T47D (cell line): ENCODE results near the gene CD19.
"Not testable (repeated sequence)": the region's sequence is repeated elsewhere in the genome, so short reads cannot be mapped to it uniquely, and the experiment has no call there.

Experiments used
- DNase-seq, 2 experiments: peaks; one replicate each; pipeline versions ENCODE4 v3.0.0 to v3.0.0-alpha.2; 2011 to 2012; ENCODE audit warnings: low read depth in 1 of 2, low spot score in 1 of 2
- JUND ChIP-seq: IDR thresholded peaks from 2 replicates; pipeline ENCODE4 v1.6.1; 2012; ENCODE audit warnings: low read depth
- in situ Hi-C: cut with HindIII; loops from 2 replicates; pipeline ENCODE4 v1.10.0; 2016; ENCODE audit warnings: low sequenced_read_pairs, low pct_unique_long_range_greater_than_20kb

CD19 gene

DNA sequence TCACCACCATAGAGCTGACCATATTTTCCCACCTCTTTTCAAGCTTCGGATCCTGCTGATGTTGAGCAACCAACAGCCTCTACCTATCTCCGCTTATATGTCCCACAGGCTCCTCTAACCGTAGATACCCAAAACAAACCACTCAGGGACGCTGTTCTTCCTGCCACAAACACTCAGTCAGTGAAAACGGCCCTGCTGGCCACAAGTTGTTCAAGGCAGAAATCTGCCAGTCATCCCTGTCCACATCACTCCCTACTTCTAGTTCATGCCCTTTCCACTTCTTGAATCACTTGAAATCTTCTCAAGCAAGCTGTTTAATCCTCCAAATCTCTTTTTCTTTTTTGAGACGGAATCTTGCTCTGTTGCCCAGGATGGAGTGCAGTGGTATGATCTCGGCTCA, 14.7 kb upstream of the CD19 start:
- in situ Hi-C loops: no loop called here
- DNase-seq: no peak
- TF ChIP-seq JUND: no peak

DNA sequence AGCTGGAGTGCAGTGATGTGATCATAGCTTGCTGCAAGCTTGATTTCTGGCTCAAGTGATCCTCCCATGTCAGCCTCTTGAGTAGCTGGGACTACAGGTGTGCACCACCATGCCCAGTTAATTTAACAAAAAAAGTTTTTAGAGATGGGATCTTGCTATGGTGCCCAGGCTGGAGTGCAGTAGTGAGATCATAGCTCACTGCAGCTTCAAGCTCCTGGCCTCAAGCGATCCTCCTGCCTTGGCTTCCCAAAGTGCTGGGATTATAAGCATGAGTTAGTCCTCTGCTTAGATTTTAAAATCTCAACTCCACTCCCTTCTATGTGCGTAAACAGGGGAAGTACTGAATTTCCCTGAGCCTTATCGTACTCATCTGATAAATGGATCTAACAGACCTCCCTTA, 13.1 kb upstream of the CD19 start:
- DNase-seq: no peak
- in situ Hi-C loops: no loop called here
- TF ChIP-seq JUND: no peak

DNA sequence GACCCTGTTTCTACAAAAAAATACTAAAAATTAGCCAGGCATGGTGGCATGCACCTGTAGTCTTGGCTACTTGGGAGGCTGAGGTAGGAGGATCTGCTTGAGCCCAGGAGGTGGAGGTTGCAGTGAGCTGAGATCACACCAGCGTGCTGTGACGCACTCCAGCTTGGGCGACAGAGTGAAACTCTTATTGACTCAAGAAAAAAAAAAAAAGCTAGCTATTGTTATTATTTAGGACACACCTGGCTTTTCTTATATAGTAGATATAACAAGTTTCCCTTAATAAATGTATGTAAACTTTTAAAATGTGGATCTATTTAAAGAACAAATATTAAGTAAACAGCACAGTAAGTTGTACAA, 8.6 kb upstream of the CD19 start:
- no peak for TF ChIP-seq JUND
- in situ Hi-C loops: no loop called here
- no peak for DNase-seq

DNA sequence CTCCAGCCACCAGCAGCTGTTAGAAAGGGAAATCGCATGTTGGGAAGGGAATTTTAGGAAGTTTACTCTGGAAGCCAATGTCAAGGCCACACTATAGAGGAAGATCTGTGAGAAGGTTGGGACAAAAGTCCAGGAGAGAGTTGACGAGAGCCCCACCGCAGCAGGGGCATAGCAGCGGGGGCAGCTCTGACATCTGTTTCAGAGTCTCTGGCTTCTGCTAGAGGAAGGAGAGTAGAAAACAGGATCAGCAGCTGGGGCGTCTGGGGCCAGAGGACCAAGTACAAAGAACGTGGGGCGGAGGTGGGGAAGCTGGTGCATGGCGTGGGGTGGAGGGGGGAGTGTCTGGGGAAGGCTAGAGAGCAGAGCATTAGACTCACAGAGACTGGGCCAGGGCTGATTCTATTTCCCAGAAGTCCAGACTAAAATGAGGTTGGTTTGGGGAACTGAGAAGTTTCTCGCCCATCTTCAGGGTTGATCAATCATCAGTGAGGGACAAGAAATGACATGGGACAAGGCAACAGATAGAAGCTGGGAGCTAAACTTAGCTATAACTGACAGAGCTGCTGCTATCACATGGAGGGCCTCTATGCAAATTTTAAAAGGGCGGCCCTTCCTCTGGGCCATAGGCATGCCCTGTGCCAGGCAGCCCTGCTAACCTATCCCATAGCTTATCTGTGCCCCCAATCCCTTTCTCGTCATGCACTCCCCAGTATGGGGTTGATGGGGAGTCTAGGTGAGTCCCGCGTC, 7.9 kb upstream of the CD19 start:
- TF ChIP-seq JUND: no peak
- DNase-seq: peak in 1 of 2 experiments; percentile 20
- in situ Hi-C loops: no loop called here

DNA sequence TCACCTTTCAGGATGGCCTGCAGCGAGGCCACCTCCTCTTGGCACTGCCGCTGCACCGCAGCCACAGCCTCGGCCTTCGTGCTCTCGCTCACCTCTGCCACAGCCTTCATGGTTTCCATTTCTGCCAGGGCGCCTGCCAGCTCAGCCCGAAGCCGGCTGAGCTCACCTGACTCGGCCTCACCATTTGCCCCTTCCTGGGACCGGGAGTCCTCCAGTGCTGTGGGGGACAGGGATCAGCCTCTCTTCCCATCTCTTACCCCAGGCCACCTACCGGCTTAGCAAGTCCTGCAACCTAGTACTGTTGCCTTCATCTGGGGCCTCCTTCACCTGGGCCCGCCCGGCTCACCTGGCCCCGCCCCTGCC, 7.4 kb upstream of the CD19 start:
- DNase-seq: peak in 1 of 2 experiments; percentile 95
- in situ Hi-C loops: no loop called here
- TF ChIP-seq JUND: no peak

GRCh38 chr16:28924762-28925385, 6.9 kb upstream of the CD19 start, which contains the start of gene RABEP2:
Gene RABEP2 (minus strand): TSS chr16:28925238. CDS start chr16:28925163, 75 bp downstream.
- TF ChIP-seq JUND: no peak
- peak; percentile 91 to 99 for DNase-seq
- in situ Hi-C loops: no loop called here

- in situ Hi-C loops: no loop called here
- DNase-seq: peak in 1 of 2 experiments; percentile 68
- TF ChIP-seq JUND: no peak
Measured at GRCh38 chr16:28925386-28926228, 6.2 kb upstream of the CD19 start.

- DNase-seq, in situ Hi-C loops: not testable (repeated sequence)
Measured at GRCh38 chr16:28926284-28926683, 5.5 kb upstream of the CD19 start.

DNA sequence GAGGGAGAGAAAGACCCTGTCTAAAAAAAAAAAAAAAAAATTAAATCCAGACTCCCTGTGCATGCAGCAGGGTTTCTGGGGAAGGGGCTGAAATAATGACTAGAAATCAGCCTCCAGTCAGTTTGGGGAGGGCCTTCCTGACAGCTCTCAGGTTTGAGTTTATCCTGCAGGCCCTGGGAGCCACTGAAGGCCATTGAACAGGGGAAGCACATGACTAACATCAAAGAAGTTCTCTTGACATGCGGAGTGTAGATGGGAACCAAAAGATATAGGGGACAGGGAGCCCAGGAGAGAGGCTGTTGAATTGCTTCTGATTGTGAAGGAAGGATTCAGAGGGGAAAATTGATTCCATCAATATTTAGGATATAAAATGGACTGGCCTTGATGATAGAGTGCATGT, 4.0 kb upstream of the CD19 start:
- in situ Hi-C loops: no loop called here
- no peak for DNase-seq
- TF ChIP-seq JUND: no peak

DNA sequence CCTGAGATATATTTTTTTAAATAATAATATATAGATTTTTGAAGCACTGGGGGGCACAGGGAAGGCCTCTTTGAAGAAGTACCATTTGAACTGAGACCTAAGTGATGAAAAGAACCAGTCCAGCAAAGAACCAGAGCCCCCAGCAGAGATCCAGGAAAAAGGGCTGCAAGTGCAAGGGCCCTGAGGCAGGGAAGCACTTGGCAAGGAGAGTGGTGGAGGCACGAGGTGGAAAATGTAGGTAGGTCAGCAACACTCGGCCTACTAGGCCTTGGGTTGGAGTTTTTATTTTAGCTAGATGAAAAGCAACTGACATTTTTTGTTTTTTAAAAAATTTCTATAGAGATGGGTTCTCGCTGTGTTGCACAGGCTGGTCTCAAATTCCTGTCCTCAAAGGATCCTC, 1.6 kb upstream of the CD19 start:
- in situ Hi-C loops: no loop called here
- no peak for TF ChIP-seq JUND
- no peak for DNase-seq

- in situ Hi-C loops: no loop called here
- no peak for TF ChIP-seq JUND
- no peak for DNase-seq
Measured at GRCh38 chr16:28930652-28931051, 1.1 kb upstream of the CD19 start.

- no peak for DNase-seq
- in situ Hi-C loops: no loop called here
- TF ChIP-seq JUND: no peak
Measured at GRCh38 chr16:28932339-28933141, 769 bp downstream of the CD19 start.

DNA sequence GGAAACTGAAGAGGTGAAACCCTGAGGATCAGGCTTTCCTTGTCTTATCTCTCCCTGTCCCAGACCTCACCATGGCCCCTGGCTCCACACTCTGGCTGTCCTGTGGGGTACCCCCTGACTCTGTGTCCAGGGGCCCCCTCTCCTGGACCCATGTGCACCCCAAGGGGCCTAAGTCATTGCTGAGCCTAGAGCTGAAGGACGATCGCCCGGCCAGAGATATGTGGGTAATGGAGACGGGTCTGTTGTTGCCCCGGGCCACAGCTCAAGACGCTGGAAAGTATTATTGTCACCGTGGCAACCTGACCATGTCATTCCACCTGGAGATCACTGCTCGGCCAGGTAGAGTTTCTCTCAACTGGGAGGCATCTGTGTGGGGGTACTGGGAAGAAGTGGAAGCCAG, 1.4 kb downstream of the CD19 start:
- DNase-seq: no peak
- TF ChIP-seq JUND: no peak
- in situ Hi-C loops: no loop called here
